BJ (cell line): ENCODE results near the gene BAG5. TPM values are rescaled to one million over a fixed set of nuclear protein-coding genes. Genes with fewer than 3 reads are reported as not detected.

Experiments
- CTCF ChIA-PET: fragments of 350-600 bp; formaldehyde crosslinking; extraction: SDS; loops from one replicate; lab custom pipeline; 2021; ENCODE audit warnings: antibody characterized with exemption, inconsistent platforms; lab: Yijun Ruan, JAX
- POLR2A ChIA-PET: fragments of 300-600 bp; sonication (Branson Sonifier 250); formaldehyde crosslinking; extraction: SDS; loops from one replicate; lab custom pipeline; 2021; ENCODE audit warnings: antibody characterized with exemption; lab: Charles Lee
- DNase-seq: peaks from one replicate; pipeline ENCODE4 v3.0.0-alpha.2; 2011; ENCODE audit warnings: low read depth
- H3K27me3 ChIP-seq: 2 replicates; pipeline ENCODE4 v1.6.0; 2011; ENCODE audit warnings: low read length; ENCODE audit not compliant: control insufficient read depth, insufficient read depth
- H3K36me3 ChIP-seq: 2 replicates; pipeline ENCODE4 v1.5.1; 2011; ENCODE audit warnings: low read length; ENCODE audit not compliant: control insufficient read depth, insufficient read depth
- H3K4me3 ChIP-seq: 2 replicates; pipeline ENCODE4 v1.5.1; 2011; ENCODE audit warnings: low read depth, mild to moderate bottlenecking, control low read depth, low read length
- polyA plus RNA-seq: library from polyadenylated mRNA; depleted of rRNA; stranded (reverse); fragments of >200 nt; gene quantifications from 2 replicates; pipeline ENCODE4 v1.2.3, GENCODE V29; 2011
- TF ChIP-seq, protein P1 (sequence below): IDR thresholded peaks from 2 replicates; pipeline ENCODE4 v1.5.1; 2011; ENCODE audit warnings: low read depth, mild to moderate bottlenecking, control low read depth, inconsistent platforms, low read length, moderate library complexity; ENCODE audit not compliant: insufficient read depth

Gene BAG5
- polyA plus RNA-seq, 1 experiment, result 4.9 TPM

DNA sequence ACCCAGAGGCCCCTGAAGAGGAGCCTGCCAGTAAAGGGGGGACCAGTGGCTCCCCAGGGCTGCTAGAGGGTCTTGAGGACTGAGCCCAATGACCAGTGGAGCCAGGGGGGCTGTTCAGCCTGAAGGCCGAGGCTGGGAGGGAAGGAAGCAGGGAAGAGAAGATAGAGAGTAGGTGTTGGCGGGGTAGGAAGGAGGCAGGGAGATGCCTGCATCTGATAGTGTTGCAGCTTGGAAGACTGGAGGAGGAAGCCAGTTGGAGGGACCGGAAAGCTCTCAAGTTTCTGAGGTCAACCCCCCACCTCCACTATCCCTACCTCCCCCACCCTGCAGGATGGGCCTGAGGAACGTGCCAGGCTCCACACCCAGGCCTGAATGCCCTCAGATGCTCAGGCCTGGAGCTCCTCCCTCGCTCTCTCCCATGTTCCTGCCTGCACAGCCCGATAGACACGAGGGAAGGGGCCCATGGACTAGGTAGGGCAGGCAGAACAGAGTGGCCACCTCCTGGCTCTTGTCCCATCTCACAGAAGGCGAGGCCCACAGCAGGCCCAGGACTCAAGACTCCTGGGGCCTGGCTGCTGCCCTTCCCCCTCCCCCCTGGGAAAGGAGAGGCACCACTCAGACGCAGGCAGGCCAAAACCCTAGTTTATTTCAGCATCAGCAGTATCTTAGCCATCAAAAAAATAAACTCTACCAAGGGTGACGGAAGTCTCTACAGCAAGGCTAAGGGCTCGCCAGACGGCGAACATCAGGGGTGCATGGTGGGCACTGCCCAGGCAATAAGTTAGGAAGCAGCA lies 43.2 kb downstream of the BAG5 start:
- Histone ChIP-seq H3K27me3 (peaks cover 1% of the 10 kb centered on the region; the same call in 1 of the 2 replicates), H3K36me3 (peaks cover 8% of the 10 kb centered on the region), H3K4me3 (no peak overlapping the region)
- TF ChIP-seq, protein P1, sequence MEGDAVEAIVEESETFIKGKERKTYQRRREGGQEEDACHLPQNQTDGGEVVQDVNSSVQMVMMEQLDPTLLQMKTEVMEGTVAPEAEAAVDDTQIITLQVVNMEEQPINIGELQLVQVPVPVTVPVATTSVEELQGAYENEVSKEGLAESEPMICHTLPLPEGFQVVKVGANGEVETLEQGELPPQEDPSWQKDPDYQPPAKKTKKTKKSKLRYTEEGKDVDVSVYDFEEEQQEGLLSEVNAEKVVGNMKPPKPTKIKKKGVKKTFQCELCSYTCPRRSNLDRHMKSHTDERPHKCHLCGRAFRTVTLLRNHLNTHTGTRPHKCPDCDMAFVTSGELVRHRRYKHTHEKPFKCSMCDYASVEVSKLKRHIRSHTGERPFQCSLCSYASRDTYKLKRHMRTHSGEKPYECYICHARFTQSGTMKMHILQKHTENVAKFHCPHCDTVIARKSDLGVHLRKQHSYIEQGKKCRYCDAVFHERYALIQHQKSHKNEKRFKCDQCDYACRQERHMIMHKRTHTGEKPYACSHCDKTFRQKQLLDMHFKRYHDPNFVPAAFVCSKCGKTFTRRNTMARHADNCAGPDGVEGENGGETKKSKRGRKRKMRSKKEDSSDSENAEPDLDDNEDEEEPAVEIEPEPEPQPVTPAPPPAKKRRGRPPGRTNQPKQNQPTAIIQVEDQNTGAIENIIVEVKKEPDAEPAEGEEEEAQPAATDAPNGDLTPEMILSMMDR, result no peak
- ChIA-PET CTCF (interaction anchor here (0.6 to 10.1 kb wide), 12 partner anchors 9 to 128 kb away, joined by 3 to 228 read pairs (median 10); partner anchors contain the start of gene TRMT61A), POLR2A (interaction anchor here (0.6 kb wide), 2 partner anchors 8 to 10 kb away, joined by 3 to 13 read pairs; partner anchors contain the start of gene TRMT61A)
- DNase-seq, result no peak

DNA sequence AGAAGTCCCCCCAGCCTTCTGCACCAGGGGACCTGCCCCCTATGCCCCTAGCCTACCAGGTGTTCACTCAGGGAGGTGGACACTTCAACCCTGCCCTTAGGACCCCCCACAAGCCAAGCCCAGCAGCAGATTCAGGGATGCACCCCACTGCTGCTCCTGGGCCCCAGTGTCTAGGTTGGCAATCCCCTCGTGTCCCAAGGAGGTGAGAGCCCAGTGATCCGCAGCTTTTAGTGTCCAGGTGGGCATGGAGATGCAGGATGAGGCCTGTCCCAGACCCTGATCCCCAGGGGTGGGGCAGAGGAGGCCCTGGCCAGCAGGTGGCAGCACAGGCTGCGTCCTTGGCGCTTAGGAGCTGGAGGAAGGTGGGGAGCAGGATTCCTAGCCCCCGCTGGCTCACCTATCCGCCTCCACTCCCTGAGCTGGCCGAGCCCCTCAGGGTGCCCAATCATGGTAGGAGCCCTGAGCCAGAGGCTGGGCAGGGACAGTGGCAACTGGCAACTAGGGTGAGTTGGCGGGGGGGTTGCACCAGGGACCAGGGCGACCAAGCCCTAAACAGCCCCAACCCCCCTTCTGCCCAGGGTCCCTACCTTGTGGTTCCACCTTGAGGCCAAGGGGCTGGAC lies 43.9 kb downstream of the BAG5 start:
- Histone ChIP-seq H3K36me3 (peaks cover 8% of the 10 kb centered on the region), H3K27me3 (no peaks in the 10 kb centered on the region), H3K4me3 (no peak overlapping the region)
- TF ChIP-seq, protein P1, result peak; percentile 91
- POLR2A ChIA-PET, result interaction anchor here (0.6 kb wide), 2 partner anchors 9 to 10 kb away, joined by 3 to 13 read pairs; partner anchors contain the start of gene TRMT61A
- DNase-seq, result no peak
- CTCF ChIA-PET, result interaction anchor here (0.6 to 10.1 kb wide), 12 partner anchors 9 to 127 kb away, joined by 3 to 228 read pairs (median 10); partner anchors contain the start of gene TRMT61A

DNA sequence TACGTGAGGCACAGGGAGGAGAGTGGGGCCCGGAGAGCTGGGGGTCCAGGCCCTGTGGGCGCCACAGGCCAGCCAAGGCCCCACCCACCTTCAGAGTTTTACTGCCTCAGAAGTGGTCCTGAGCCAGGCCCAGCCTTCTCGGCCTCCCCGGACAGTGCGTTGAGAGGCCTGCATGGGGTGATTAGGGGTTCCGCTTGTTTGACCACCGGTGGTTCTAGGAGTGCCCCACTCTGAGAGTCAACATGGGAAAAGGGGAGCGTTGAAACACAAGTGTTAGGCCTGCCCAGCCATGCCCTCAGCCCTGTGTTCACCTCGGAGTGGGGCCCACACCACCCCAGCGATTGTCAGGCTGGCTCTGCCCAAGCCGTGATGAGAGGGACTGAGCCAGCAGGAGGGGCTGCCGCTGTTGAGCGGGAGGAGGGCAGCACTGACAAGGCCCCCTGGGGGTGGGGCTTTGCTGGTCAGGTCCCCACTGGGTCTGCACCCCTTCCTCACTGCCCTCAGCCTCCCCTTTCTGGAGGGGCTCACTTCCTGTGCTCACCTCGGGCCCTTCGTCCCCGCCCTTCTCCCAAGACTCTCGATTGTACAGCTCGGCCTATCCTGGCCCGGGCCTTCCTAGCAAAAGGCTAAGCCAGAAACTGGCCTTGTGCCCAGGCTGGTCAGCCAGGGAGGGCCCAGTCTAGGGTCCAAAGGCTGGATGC lies 44.6 kb downstream of the BAG5 start:
- no peak for DNase-seq
- POLR2A ChIA-PET, result no interaction called here

DNA sequence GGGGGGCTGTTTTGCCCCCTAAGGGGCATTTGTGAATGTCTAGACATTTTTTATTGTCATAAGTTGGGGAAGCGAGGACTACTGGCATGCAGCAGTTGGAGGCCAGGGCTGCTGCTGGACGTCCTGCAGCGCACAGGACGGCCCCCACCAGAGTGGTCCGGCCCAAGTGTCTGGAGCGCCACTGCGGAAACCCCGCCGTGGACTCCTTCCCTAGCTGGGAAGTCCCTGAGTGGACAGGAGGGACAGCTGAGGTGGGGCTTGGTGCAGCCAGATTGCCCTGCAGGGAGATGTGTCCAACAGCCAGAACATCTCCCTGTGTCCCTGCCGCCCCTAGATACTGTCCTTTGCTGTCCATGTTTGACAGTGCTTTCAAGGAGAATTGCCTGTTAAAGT lies 45.3 kb downstream of the BAG5 start:
- Histone ChIP-seq H3K4me3 (no peak overlapping the region), H3K27me3 (no peaks in the 10 kb centered on the region), H3K36me3 (peaks cover 10% of the 10 kb centered on the region)
- ChIA-PET CTCF (interaction anchor here (1.0 to 10.1 kb wide), 7 partner anchors 11 to 69 kb away, joined by 3 to 228 read pairs (median 7); partner anchors contain the start of gene TRMT61A), POLR2A (no interaction called here)
- TF ChIP-seq, protein P1, result no peak
- DNase-seq, result no peak

More for the DNA sequence above, 44.6 kb downstream of the BAG5 start:
- Histone ChIP-seq H3K4me3 (no peak overlapping the region), H3K27me3 (no peaks in the 10 kb centered on the region), H3K36me3 (peaks cover 8% of the 10 kb centered on the region)
- CTCF ChIA-PET, result interaction anchor here (1.0 to 10.1 kb wide), 12 partner anchors 9 to 68 kb away, joined by 3 to 228 read pairs (median 10); partner anchors contain the start of gene TRMT61A
- TF ChIP-seq, protein P1, result no peak
